OCI-LY1 (cell line): Measurements from ENCODE around the gene FAF1.

ENCODE experiments used
- H2AFZ ChIP-seq: fragments of 200-600 bp; sonication (generic), shearing (Covaris generic); 2 replicates; pipeline ENCODE4 v1.6.0; 2014; ENCODE audit warnings: antibody characterized with exemption, mild to moderate bottlenecking, low read length
- H3F3A ChIP-seq: fragments of 200-600 bp; sonication (generic), shearing (Covaris generic); 2 replicates; pipeline ENCODE4 v1.6.0; 2014; ENCODE audit warnings: mild to moderate bottlenecking, antibody characterized with exemption, low read length, moderate library complexity; ENCODE audit not compliant: insufficient read depth
- H3K27ac ChIP-seq: fragments of 200-600 bp; sonication (generic); 2 replicates; pipeline ENCODE4 v1.5.1; 2014; ENCODE audit warnings: low read length, mixed run types, mild to moderate bottlenecking, low read depth; ENCODE audit not compliant: poor library complexity, severe bottlenecking
- H3K27me3 ChIP-seq: fragments of 200-600 bp; sonication (generic); 2 replicates; pipeline ENCODE4 v1.6.0; 2014; ENCODE audit warnings: antibody characterized with exemption, mild to moderate bottlenecking, low read length, moderate library complexity; ENCODE audit not compliant: insufficient read depth
- H3K36me3 ChIP-seq: fragments of 200-600 bp; sonication (generic); 2 replicates; pipeline ENCODE4 v1.6.1; 2014; ENCODE audit warnings: mild to moderate bottlenecking, antibody characterized with exemption, low read length, moderate library complexity, mixed read lengths; ENCODE audit not compliant: insufficient read depth
- H3K4me1 ChIP-seq: fragments of 200-600 bp; sonication (generic); 2 replicates; pipeline ENCODE4 v1.5.1; 2014; ENCODE audit warnings: mild to moderate bottlenecking, low read length, moderate library complexity; ENCODE audit not compliant: insufficient read depth, severe bottlenecking
- H3K4me2 ChIP-seq: fragments of 200-600 bp; sonication (generic), shearing (Covaris generic); 2 replicates; pipeline ENCODE4 v1.6.1; 2014; ENCODE audit warnings: low read length
- H3K4me3 ChIP-seq: fragments of 200-600 bp; sonication (generic); 2 replicates; pipeline ENCODE4 v1.5.1; 2014; ENCODE audit warnings: low read length, low read depth, mild to moderate bottlenecking, mixed read lengths; ENCODE audit not compliant: poor library complexity, severe bottlenecking
- H3K79me2 ChIP-seq: fragments of 200-600 bp; shearing (Covaris generic); 2 replicates; pipeline ENCODE4 v1.6.1; 2016; ENCODE audit warnings: mixed run types, low read length, mixed read lengths; ENCODE audit not compliant: insufficient read depth
- H3K9ac ChIP-seq: fragments of 200-600 bp; sonication (generic), shearing (Covaris generic); 2 replicates; pipeline ENCODE4 v1.6.1; 2014; ENCODE audit warnings: mild to moderate bottlenecking, low read length, mixed read lengths
- H3K9me2 ChIP-seq: fragments of 200-600 bp; sonication (generic), shearing (Covaris generic); 2 replicates; pipeline ENCODE4 v1.6.1; 2014; ENCODE audit warnings: low read depth, mild to moderate bottlenecking, low read length, mixed read lengths
- H3K9me3 ChIP-seq: fragments of 200-600 bp; shearing (Covaris generic); 2 replicates; pipeline ENCODE4 v1.6.1; 2014; ENCODE audit warnings: low read length, mixed read lengths
- H4K20me1 ChIP-seq: fragments of 200-600 bp; sonication (generic), shearing (Covaris generic); 2 replicates; pipeline ENCODE4 v1.6.0; 2016; ENCODE audit warnings: mild to moderate bottlenecking, low read length; ENCODE audit not compliant: insufficient read depth
- EZH2 ChIP-seq: fragments of 200-600 bp; sonication (generic), shearing (Covaris generic); IDR thresholded peaks from 2 replicates; pipeline ENCODE4 v1.8.0; 2017; ENCODE audit warnings: borderline replicate concordance, mixed run types, mild to moderate bottlenecking, antibody characterized with exemption, low read length, moderate library complexity, mixed read lengths
- TF ChIP-seq, protein P1 (sequence below): fragments of 200-600 bp; sonication (generic), shearing (Covaris generic); IDR thresholded peaks from 2 replicates; pipeline ENCODE4 v1.5.1; 2017; ENCODE audit warnings: mild to moderate bottlenecking, antibody characterized with exemption, low read length, moderate library complexity, mixed read lengths

FAF1 gene

DNA sequence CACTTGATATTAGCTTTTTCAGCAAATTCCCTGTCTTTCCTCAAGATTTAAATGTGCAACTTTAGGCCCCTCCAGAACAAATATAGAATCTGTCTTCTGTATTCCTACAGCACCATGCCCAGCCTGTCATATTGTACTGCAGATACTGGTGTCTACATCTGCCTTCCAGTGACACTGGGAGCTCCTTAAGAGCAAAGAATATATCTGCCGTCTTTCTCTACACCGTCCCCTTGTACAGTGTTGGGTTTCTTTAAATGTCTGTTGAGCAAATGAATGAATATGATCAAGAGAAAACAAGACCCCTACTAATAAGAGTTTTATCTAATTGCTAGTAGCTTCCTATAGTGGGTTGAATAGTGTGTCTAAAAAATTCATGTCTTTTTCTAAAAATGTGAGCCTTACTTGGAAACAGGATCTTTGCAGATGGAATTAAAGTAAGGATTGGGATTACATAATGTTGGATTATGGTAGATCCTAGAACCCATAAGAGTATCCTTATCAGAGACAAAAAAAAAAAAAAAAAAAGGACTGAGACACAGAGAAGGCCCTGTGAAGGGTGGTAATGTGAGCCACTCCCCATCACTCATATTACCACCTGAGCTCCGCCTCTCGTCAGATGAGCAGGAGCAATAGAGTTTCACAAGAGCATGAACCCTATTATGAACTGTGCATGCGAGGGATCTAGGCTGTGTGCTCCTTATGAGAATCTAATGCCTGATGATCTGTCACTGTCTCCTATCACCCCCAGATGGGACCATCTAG is 128.6 kb downstream of the FAF1 start:
- no peaks in the 10 kb centered on the region for H4K20me1 ChIP-seq
- H3K79me2 ChIP-seq: peaks cover 22% of the 10 kb centered on the region
- H3F3A ChIP-seq: no peaks in the 10 kb centered on the region
- H2AFZ ChIP-seq: no peak overlapping the region
- H3K27ac ChIP-seq: no peak overlapping the region
- no peaks in the 10 kb centered on the region for H3K27me3 ChIP-seq
- no peak overlapping the region for H3K9ac ChIP-seq
- peaks cover 16% of the 10 kb centered on the region for H3K36me3 ChIP-seq
- no peaks in the 10 kb centered on the region for H3K4me1 ChIP-seq
- no peaks in the 10 kb centered on the region for H3K9me2 ChIP-seq
- no peak overlapping the region for H3K4me3 ChIP-seq
- 0 out of 2 replicates have a peak, but pooled peaks cover 4% of the 10 kb centered on the region for H3K9me3 ChIP-seq
- no peak for TF ChIP-seq EZH2
- TF ChIP-seq, protein P1, sequence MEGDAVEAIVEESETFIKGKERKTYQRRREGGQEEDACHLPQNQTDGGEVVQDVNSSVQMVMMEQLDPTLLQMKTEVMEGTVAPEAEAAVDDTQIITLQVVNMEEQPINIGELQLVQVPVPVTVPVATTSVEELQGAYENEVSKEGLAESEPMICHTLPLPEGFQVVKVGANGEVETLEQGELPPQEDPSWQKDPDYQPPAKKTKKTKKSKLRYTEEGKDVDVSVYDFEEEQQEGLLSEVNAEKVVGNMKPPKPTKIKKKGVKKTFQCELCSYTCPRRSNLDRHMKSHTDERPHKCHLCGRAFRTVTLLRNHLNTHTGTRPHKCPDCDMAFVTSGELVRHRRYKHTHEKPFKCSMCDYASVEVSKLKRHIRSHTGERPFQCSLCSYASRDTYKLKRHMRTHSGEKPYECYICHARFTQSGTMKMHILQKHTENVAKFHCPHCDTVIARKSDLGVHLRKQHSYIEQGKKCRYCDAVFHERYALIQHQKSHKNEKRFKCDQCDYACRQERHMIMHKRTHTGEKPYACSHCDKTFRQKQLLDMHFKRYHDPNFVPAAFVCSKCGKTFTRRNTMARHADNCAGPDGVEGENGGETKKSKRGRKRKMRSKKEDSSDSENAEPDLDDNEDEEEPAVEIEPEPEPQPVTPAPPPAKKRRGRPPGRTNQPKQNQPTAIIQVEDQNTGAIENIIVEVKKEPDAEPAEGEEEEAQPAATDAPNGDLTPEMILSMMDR: no peak
- H3K4me2 ChIP-seq: no peak overlapping the region

GRCh38 chr1:50830621-50831020 is 129.4 kb downstream of the FAF1 start:
- Histone ChIP-seq H3K36me3 (peaks cover 16% of the 10 kb centered on the region), H3F3A (no peaks in the 10 kb centered on the region), H3K4me2 (no peak overlapping the region), H3K4me1 (no peaks in the 10 kb centered on the region), H2AFZ (no peak overlapping the region), H3K9ac (no peak overlapping the region), H3K27ac (no peak overlapping the region), H3K79me2 (peaks cover 23% of the 10 kb centered on the region), H3K9me3 (0 out of 2 replicates have a peak, but pooled peaks cover 4% of the 10 kb centered on the region), H3K4me3 (no peak overlapping the region), H3K9me2 (no peaks in the 10 kb centered on the region), H4K20me1 (no peaks in the 10 kb centered on the region), H3K27me3 (no peaks in the 10 kb centered on the region)
- TF ChIP-seq, protein P1: no peak
- TF ChIP-seq EZH2: no peak

DNA sequence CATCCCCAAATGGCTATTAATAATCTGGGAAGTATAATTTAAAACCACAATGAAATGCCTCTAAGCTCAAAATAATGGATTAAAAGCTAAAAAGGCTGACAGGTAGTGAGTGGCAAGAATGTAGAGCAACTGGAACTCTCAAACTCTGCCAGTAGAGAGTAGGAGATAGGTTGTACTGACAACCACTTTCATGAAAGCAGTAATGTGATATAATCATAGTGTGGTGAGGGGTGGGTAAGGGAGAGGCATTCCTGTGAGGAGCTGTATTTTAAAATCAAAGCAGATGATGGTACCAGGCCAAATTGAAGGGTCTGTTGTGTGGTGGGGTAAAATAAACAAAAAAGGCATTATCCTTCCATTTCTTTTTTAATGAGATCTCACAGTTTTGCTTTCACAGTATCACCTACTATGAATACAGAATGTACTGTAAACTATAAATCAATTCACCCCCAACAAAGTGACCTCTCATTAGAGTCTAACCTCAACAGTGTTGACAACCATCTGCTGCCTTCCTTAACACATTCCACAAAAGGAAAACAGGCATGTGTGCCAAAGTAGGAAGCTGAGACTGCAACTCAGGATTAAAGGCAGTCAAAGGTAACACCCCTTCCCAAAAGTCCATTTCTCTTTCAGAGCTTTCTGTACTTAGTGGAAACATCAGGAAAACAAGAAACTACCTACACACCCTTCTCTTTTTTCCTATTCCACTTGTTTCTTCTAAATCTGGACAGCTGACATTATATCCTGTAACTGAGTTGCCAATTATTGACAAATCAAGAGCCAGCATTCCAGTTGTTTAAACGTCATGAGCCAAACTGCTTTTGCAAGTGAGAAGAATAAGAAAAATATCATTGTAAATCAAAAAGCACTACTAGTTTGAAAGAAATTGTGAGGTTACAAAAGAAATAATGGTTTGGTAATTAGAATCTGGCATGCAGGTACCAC is 130.8 kb downstream of the FAF1 start:
- Histone ChIP-seq H3K4me3 (no peak overlapping the region), H3K27me3 (no peaks in the 10 kb centered on the region), H3K27ac (no peak overlapping the region), H3K9me2 (no peaks in the 10 kb centered on the region), H3K9ac (no peak overlapping the region), H3K9me3 (0 out of 2 replicates have a peak, but pooled peaks cover 4% of the 10 kb centered on the region), H2AFZ (no peak overlapping the region), H3K79me2 (peaks cover 18% of the 10 kb centered on the region), H3K4me2 (no peak overlapping the region), H4K20me1 (no peaks in the 10 kb centered on the region), H3K4me1 (no peaks in the 10 kb centered on the region), H3F3A (no peaks in the 10 kb centered on the region), H3K36me3 (peaks cover 11% of the 10 kb centered on the region)
- TF ChIP-seq, protein P1: no peak
- no peak for TF ChIP-seq EZH2
